Transverse colon (tissue), 4 donors: Measurements from ENCODE around the gene SCN4A. TPM values are rescaled to one million over a fixed set of nuclear protein-coding genes. Genes with fewer than 3 reads are reported as not detected.

Source experiments
- DNase-seq: peaks from one replicate; pipeline ENCODE4 v3.0.0-alpha.2; 2019
- H3K27ac ChIP-seq, 4 donors: fragments of 200-600 bp; sonication (generic); 2 replicates each; pipeline ENCODE4 v1.5.1; 2016 to 2018; ENCODE audit warnings: inconsistent platforms in 4 of 4
- H3K27me3 ChIP-seq: fragments of 200-600 bp; sonication (generic); 2 replicates; pipeline ENCODE4 v1.5.1; 2017; ENCODE audit warnings: inconsistent platforms
- H3K36me3 ChIP-seq, 4 donors: fragments of 200-600 bp; sonication (generic); 2 replicates each; pipeline ENCODE4 v1.5.1; 2017 to 2019; ENCODE audit warnings: inconsistent platforms in 4 of 4
- H3K4me1 ChIP-seq, 4 donors: fragments of 200-600 bp; sonication (generic); 2 replicates each; pipeline ENCODE4 v1.5.1; 2017 to 2020; ENCODE audit warnings: inconsistent platforms in 4 of 4
- H3K4me3 ChIP-seq, 4 donors: fragments of 200-600 bp; sonication (generic); 1 replicate in 1 of 4; 2 replicates in 3 of 4; pipeline versions ENCODE4 v1.5.1 to v1.6.1; 2017 to 2019; ENCODE audit warnings: inconsistent platforms in 4 of 4
- H3K9me3 ChIP-seq, 2 donors: fragments of 200-600 bp; sonication (generic); 2 replicates each; pipeline ENCODE4 v1.5.1; 2017 to 2019; ENCODE audit warnings: inconsistent platforms in 2 of 2
- EP300 ChIP-seq: sonication (generic); formaldehyde crosslinking; IDR thresholded peaks from one replicate; pipeline ENCODE4 v1.6.1; 2017; ENCODE audit warnings: antibody characterized with exemption, low read depth
- POLR2A ChIP-seq: fragments of 450-650 bp; IDR thresholded peaks from one replicate; pipeline ENCODE4 v1.6.1; 2016; ENCODE audit warnings: antibody characterized with exemption, mild to moderate bottlenecking, moderate library complexity
- POLR2AphosphoS5 ChIP-seq, 3 donors: sonication (generic); formaldehyde crosslinking; IDR thresholded peaks; one replicate each; pipeline ENCODE4 v1.6.1; 2016; ENCODE audit warnings: antibody characterized with exemption in 3 of 3
- WGBS, 2 donors: methylation state at CpG; one replicate each; pipeline ENCODE4 v1.1.5; 2018; ENCODE audit warnings: low coverage in 1 of 2; 5-methylcytosine and 5-hydroxymethylcytosine counted together
- in situ Hi-C, 4 donors: fragments of 200-750 bp; cut with MboI; loops; one replicate each; pipeline versions ENCODE4 v1.15.0 to v1.15.1; 2017; ENCODE audit warnings: low sequenced_read_pairs in 3 of 4, low pct_ligation_motif_present in 1 of 4, low pct_unique_long_range_greater_than_20kb in 1 of 4
- intact Hi-C: fragments of 100-400 bp; cut with DNase I; formaldehyde crosslinking; loops from one replicate; pipeline ENCODE4 v1.15.1; 2023; ENCODE audit warnings: low total_unique reads
- total RNA-seq, 4 donors: library from RNA; depleted of rRNA; stranded (reverse); fragments of >200 nt; gene quantifications; one replicate each; pipeline ENCODE4 v1.1.0, GENCODE V29; 2016
- TF ChIP-seq, protein P1 (sequence below), 5 experiments: fragments of 200-600 bp in 3 of 5; fragments of 450-650 bp in 2 of 5; sonication (generic) in 3 of 5; IDR thresholded peaks; 1 replicate in 2 of 5; 2 replicates in 3 of 5; pipeline ENCODE4 v1.5.1; 2016 to 2017; ENCODE audit warnings: antibody characterized with exemption in 5 of 5, inconsistent platforms in 3 of 5, mild to moderate bottlenecking in 2 of 5, moderate library complexity in 1 of 5

The SCN4A gene
- total RNA-seq, 4 donors from 2014 or later: 0.14 to 0.48 (median 0.20) TPM; not detected in 1

DNA sequence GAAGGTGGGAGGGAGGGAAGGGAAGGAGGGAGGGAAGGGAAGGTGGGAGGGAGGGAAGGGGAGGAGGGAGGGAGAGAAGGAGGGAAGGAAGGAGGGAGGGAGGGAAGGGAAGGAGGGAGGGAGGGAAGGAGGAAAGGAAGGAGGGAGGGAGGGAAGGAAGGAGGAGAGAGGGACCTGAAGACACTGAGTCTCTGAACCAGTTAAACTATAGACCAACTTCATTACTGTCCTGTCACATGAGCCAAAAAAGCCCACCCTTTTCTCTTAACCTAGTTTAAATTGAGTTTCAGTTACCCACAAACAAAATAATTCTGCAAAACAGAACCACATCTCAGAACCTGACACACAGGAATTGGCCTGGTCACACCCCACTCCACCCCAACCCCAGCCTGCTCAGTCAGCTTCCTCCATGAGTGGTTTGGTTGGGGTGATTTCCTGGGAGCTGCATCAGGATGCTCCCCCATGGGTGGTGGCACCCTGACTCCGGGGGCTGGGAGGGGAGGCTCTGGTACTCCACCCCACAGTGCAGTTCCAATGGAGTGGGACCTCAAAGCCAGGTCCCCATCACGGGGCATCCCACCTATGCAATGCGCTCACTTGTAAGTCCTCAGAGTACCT is 20.8 kb upstream of the SCN4A start:
- DNase-seq: no peak

DNA sequence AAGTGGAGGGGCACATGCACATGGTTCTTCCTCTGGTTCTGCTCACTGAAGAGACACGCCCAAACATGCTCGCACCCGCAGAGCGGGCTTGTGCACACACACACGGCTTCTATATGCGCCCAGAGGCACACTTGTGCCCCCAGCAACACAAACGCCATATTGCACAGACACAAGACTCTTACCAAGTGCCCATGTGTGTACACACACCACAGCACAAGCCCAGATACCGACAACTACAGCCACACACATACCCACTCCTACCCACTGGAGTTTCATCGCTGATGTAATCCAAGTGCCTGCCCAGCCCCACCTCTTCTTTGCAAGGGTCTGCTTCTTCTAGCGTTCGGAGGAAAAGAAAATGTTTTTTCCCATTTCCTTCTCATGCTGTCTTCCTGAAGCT is 18.9 kb upstream of the SCN4A start:
- in situ Hi-C loops: no loop called here
- WGBS, 2 donors: 82% methylated on average over 11 of the region's 11 CpGs; no CpG with 5 or more reads in 1 of the 2 donors
- Histone ChIP-seq H3K4me3 (no peak overlapping the region), H3K36me3 (no peaks in the 10 kb centered on the region), H3K27me3 (peaks cover 26% of the 10 kb centered on the region), H3K4me1 (peaks cover 0 to 13% (median 4%) of the 10 kb centered on the region in 4 donors), H3K27ac (no peak overlapping the region), H3K9me3 (no peaks in the 10 kb centered on the region)
- TF ChIP-seq POLR2AphosphoS5 (IDR thresholded peaks at IDR 0.05) (no peak), POLR2A (no peak), EP300 (no peak)
- TF ChIP-seq, protein P1, sequence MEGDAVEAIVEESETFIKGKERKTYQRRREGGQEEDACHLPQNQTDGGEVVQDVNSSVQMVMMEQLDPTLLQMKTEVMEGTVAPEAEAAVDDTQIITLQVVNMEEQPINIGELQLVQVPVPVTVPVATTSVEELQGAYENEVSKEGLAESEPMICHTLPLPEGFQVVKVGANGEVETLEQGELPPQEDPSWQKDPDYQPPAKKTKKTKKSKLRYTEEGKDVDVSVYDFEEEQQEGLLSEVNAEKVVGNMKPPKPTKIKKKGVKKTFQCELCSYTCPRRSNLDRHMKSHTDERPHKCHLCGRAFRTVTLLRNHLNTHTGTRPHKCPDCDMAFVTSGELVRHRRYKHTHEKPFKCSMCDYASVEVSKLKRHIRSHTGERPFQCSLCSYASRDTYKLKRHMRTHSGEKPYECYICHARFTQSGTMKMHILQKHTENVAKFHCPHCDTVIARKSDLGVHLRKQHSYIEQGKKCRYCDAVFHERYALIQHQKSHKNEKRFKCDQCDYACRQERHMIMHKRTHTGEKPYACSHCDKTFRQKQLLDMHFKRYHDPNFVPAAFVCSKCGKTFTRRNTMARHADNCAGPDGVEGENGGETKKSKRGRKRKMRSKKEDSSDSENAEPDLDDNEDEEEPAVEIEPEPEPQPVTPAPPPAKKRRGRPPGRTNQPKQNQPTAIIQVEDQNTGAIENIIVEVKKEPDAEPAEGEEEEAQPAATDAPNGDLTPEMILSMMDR (IDR thresholded peaks at IDR 0.05): no peak
- no peak for DNase-seq
- intact Hi-C loops: no loop called here

More for the DNA sequence above, 20.8 kb upstream of the SCN4A start:
- Histone ChIP-seq H3K27ac (no peak overlapping the region), H3K4me1 (peaks cover 5 to 19% (median 11%) of the 10 kb centered on the region in 4 donors), H3K9me3 (no peaks in the 10 kb centered on the region), H3K36me3 (no peaks in the 10 kb centered on the region), H3K4me3 (no peak overlapping the region), H3K27me3 (peaks cover 44% of the 10 kb centered on the region)
- no peak for TF ChIP-seq POLR2AphosphoS5 (IDR thresholded peaks at IDR 0.05)
- intact Hi-C loops (no loop called here), in situ Hi-C loops (no loop called here)
- WGBS, 2 donors: 58% methylated on average over 3 of the region's 3 CpGs; no CpG with 5 or more reads in 1 of the 2 donors

DNA sequence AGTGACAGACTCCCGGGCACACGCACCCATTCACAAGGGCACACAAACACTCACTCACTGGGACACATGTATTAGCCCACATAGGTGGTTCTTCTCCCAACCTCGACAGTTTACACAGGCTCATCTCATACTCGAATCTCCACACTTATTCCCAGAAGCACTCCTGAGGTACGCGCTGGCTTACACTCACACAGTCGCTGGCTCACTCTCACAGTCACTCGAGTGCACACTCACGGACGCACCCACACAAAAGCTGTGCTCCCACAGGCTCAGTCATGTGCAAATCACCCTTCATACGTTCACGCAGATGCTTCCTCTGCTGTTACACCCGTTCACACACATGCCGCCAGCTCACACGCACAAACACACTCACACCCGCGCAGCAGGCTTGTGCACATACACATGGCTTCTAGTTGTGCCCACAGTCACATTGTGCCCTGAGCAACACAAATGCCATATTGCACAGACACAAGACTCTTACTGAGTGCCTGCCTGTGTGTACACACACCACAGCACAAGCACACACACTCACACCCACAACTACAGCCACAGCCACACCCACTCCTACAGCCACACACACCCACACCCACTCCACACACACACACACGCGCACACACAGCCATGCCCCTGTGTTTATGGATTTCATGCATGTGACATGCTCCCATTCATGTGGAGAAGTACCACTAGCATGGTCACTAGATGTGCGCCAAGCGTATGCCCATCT is 17.1 kb upstream of the SCN4A start:
- WGBS, 2 donors: 79 to 80% methylated on average over 2 to 21 of the region's 21 CpGs
- intact Hi-C loops: no loop called here
- H3K27me3 ChIP-seq: peaks cover 23% of the 10 kb centered on the region

DNA sequence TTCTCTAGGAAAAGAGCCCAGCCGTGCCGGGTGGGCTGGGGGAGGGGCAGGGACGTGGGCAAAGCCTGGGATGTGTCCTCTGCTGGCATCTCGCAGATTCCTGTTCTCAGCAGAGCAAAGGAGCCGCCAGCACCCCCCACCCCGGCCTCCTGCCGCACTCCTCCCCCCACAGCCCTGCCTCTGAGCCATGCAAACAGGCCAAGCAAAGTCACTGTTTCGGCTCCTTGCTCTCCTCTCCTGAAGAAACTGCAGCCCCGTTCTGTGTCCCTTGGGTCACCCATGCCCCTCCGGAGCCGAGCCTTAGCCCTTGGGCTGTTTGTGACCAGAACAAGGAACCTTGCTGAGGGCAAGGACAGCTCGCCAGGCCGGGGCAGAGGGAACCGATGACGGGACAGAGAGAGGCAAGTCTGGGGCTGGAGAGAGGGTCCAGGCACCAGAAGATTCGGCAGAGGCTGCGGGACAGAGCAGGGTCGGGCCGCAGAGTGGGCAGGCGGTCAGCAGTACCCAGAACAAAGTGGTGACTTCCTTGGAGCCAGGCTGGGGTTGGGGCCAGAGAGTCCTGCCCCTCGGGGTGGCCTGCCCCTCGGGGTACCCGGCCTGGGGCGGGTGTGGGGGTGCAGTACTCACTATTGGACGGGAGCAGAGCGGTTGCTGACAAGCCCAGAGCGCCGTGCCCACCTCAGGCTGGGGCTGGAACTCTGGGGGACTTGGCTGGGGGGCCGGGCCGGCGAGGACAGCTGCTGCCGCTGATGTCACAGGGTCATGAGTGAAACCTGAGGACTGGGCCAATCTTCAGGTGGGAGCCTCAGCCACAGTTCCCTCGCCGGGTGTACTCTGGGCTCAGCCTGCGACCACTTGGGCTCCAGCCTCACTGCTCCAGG is 16.3 kb upstream of the SCN4A start:
- no peaks in the 10 kb centered on the region for H3K9me3 ChIP-seq
- no peak overlapping the region for H3K27ac ChIP-seq
- intact Hi-C loops: no loop called here
- H3K4me3 ChIP-seq: no peak overlapping the region
- DNase-seq: no peak
- whole genome bisulfite sequencing, 2 donors: 55% methylated on average over 35 of the region's 35 CpGs; no CpG with 5 or more reads in 1 of the 2 donors
- no peak for TF ChIP-seq POLR2A
- no peak for TF ChIP-seq EP300
- H3K27me3 ChIP-seq: peaks cover 23% of the 10 kb centered on the region
- in situ Hi-C loops: no loop called here
- no peaks in the 10 kb centered on the region for H3K36me3 ChIP-seq
- H3K4me1 ChIP-seq: peaks cover 3 to 27% (median 7%) of the 10 kb centered on the region in 4 donors

More for the DNA sequence above, 17.1 kb upstream of the SCN4A start:
- Histone ChIP-seq H3K4me3 (no peak overlapping the region), H3K4me1 (peaks cover 1 to 20% (median 6%) of the 10 kb centered on the region in 4 donors), H3K27ac (no peak overlapping the region), H3K36me3 (no peaks in the 10 kb centered on the region), H3K9me3 (no peaks in the 10 kb centered on the region)
- TF ChIP-seq POLR2A (no peak), EP300 (no peak)
- in situ Hi-C loops: no loop called here
- no peak for DNase-seq

DNA sequence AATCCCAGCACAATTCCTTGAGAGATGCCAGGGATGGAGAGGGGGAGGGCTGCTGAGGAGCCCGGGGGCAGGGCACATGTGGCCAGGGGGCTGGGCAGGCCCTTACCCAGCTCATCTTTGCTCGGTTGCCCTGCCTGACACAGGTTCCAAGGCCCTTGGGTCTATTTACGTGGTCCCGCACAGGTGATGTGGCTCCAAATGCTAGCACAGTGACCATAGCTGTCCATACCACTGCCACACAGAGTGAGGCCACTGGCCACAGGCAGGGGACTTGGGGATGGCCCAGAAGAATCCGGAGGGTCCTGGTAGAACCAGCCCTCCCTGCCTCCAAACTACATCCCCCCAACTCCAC is 15.4 kb upstream of the SCN4A start:
- peaks cover 3 to 30% (median 8%) of the 10 kb centered on the region in 4 donors for H3K4me1 ChIP-seq
- no peak for DNase-seq
- TF ChIP-seq POLR2AphosphoS5 (IDR thresholded peaks at IDR 0.05): no peak
- TF ChIP-seq EP300: no peak
- TF ChIP-seq POLR2A: no peak
- TF ChIP-seq, protein P1 (IDR thresholded peaks at IDR 0.05): no peak
- intact Hi-C loops (no loop called here), in situ Hi-C loops (no loop called here)
- 72% methylated on average over 5 of the region's 5 CpGs; no CpG with 5 or more reads in 1 of the 2 donors for WGBS, 2 donors
- H3K27ac ChIP-seq: no peak overlapping the region
- H3K36me3 ChIP-seq: no peaks in the 10 kb centered on the region
- H3K9me3 ChIP-seq: no peaks in the 10 kb centered on the region
- no peak overlapping the region for H3K4me3 ChIP-seq
- peaks cover 20% of the 10 kb centered on the region for H3K27me3 ChIP-seq
